K562 (cell line): ENCODE data around the gene SPRY4. TPM values are rescaled to one million over a fixed set of nuclear protein-coding genes. Genes with fewer than 3 reads are reported as not detected.

ENCODE experiments used
- ARID1B ChIP-seq: fragments of 450-650 bp; IDR thresholded peaks from 2 replicates; pipeline ENCODE4 v1.6.1; 2016; ENCODE audit warnings: antibody characterized with exemption, mild to moderate bottlenecking, inconsistent platforms
- CTBP1 ChIP-seq: fragments of 450-650 bp; IDR thresholded peaks from 2 replicates; pipeline ENCODE4 v1.6.1; 2016; ENCODE audit warnings: borderline replicate concordance
- ETV1 ChIP-seq: fragments of 450-650 bp; conservative IDR thresholded peaks from 2 replicates; pipeline ENCODE4 v1.6.1; 2016; ENCODE audit warnings: missing genetic modification characterization, control low read depth, low read depth, missing compliant biosample characterization
- FOXA1 ChIP-seq: fragments of 450-650 bp; IDR thresholded peaks from 2 replicates; pipeline ENCODE4 v1.6.1; 2016; ENCODE audit warnings: mild to moderate bottlenecking, borderline replicate concordance
- FOXM1 ChIP-seq, 2 experiments: fragments of 450-650 bp in 1 of 2; sonication (generic) in 1 of 2; formaldehyde crosslinking in 1 of 2; IDR thresholded peaks; 2 replicates each; pipeline versions ENCODE4 v1.6.1 to v1.9.0; 2017 to 2022; ENCODE audit warnings: low read depth in 2 of 2, mild to moderate bottlenecking in 2 of 2, missing genetic modification reagents in 1 of 2, moderate library complexity in 1 of 2
- HDAC1 ChIP-seq, 2 experiments: fragments of 450-650 bp; IDR thresholded peaks; 2 replicates each; pipeline ENCODE4 v1.6.1; 2016 to 2017; ENCODE audit warnings: inconsistent platforms in 1 of 2, mild to moderate bottlenecking in 1 of 2, moderate library complexity in 1 of 2
- HDAC2 ChIP-seq: fragments of 450-650 bp; IDR thresholded peaks from 2 replicates; pipeline ENCODE4 v1.6.1; 2016; ENCODE audit warnings: mild to moderate bottlenecking
- KDM1A ChIP-seq, 2 experiments: fragments of 450-650 bp; IDR thresholded peaks; 2 replicates each; pipeline ENCODE4 v1.6.1; 2016; ENCODE audit warnings: mild to moderate bottlenecking in 2 of 2
- PHF21A ChIP-seq: fragments of 450-650 bp; IDR thresholded peaks from 2 replicates; pipeline ENCODE4 v1.6.1; 2017; ENCODE audit warnings: low read depth, borderline replicate concordance
- SMAD3 ChIP-seq: fragments of 450-650 bp; formaldehyde crosslinking; conservative IDR thresholded peaks from 2 replicates; pipeline ENCODE4 v1.4.0; 2020; ENCODE audit warnings: mild to moderate bottlenecking
- TAF1 ChIP-seq: IDR thresholded peaks from 2 replicates; pipeline ENCODE4 v1.6.1; 2011; ENCODE audit warnings: mild to moderate bottlenecking, low read length, moderate library complexity; ENCODE audit not compliant: insufficient read depth, control insufficient read depth, severe bottlenecking; ENCODE audit errors: extremely low read depth
- TFAM ChIP-seq: fragments of 250-450 bp; sonication (Bioruptor Pico); conservative IDR thresholded peaks from 2 replicates; pipeline ENCODE4 v1.5.0; 2021; ENCODE audit warnings: mild to moderate bottlenecking, moderate library complexity
- ZNF175 ChIP-seq: fragments of 200-800 bp; sonication (Bioruptor generic); IDR thresholded peaks from 2 replicates; pipeline ENCODE4 v1.6.1; 2016; ENCODE audit warnings: low read depth, mild to moderate bottlenecking, missing genetic modification characterization, missing compliant biosample characterization
- polyA plus RNA-seq, 8 experiments: library from polyadenylated mRNA; depleted of rRNA in 4 of 8; stranded (reverse) in 5 of 8; unstranded in 3 of 8; fragments of >200 nt; fragmentation: Nextera tagmentation in 2 of 8; fragmentation: Illumina TruSeq in 1 of 8; extraction: Ambion mirVana in 2 of 8; extraction: Trizol in 1 of 8; gene quantifications; 2 replicates each; pipeline versions ENCODE4 v1.2.1 to v1.2.3, GENCODE V29; 2011 to 2014; ENCODE audit warnings: inconsistent platforms in 1 of 8, missing spikeins in 1 of 8
- total RNA-seq, 7 experiments: library from RNA; depleted of rRNA in 6 of 7; stranded (reverse); fragments of >200 nt in 6 of 7; fragmentation: Illumina TruSeq in 2 of 7; extraction: Trizol in 2 of 7; gene quantifications; 2 replicates each; pipeline versions ENCODE4 v1.2.1 to v1.2.3, GENCODE V29; 2011 to 2021; ENCODE audit warnings: low replicate concordance in 1 of 7
- TF ChIP-seq, protein P1 (sequence below), 2 experiments: IDR thresholded peaks in 1 of 2; conservative IDR thresholded peaks in 1 of 2; 2 replicates each; pipeline ENCODE4 v1.6.1; 2016; ENCODE audit warnings: low read depth in 2 of 2, mild to moderate bottlenecking in 1 of 2, missing compliant biosample characterization in 1 of 2, missing genetic modification characterization in 1 of 2, moderate library complexity in 1 of 2
- TF ChIP-seq, protein P2 (sequence below), 2 experiments: IDR thresholded peaks; 2 replicates each; pipeline ENCODE4 v1.6.1; 2012; ENCODE audit warnings: improper control_type of control experiment in 2 of 2, low read depth in 2 of 2, low read length in 2 of 2, borderline replicate concordance in 1 of 2
- TF ChIP-seq, protein P3 (sequence below): sonication (generic); formaldehyde crosslinking; IDR thresholded peaks from 2 replicates; pipeline ENCODE4 v1.8.0; 2022; ENCODE audit warnings: mild to moderate bottlenecking, missing genetic modification reagents, borderline replicate concordance

Gene SPRY4
- total and polyA plus RNA-seq, 9 of the 15 experiments (the other 6 are each of a cell fraction or from before 2014, with no cell fraction given), result 2.6 to 24.2 (median 9.5) TPM

DNA sequence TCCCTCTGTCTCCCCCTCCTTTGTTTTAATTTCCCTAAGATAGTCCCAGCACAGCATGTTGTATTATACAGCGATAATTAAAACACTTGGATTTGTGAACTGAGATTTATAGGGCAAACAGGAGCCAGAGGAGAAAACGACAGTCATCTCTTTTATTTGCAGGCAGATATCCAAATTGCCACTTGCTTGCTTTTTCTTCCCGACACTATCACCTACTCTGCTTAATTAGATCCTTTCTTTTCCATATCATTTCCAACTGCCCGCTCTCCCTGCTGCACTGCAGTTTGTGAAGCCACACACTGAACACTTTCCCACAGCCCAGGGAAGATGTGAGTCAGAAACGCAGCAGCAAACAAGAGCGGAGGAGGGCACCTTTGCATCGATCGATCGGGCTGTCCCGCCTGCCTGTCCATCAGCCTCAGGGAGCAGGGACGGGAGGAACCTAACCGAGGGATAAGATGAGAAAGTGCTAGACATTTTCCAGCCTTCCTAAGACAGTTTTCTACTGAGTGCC, 35.8 kb upstream of the SPRY4 start (continued):
- TF ChIP-seq, protein P1, sequence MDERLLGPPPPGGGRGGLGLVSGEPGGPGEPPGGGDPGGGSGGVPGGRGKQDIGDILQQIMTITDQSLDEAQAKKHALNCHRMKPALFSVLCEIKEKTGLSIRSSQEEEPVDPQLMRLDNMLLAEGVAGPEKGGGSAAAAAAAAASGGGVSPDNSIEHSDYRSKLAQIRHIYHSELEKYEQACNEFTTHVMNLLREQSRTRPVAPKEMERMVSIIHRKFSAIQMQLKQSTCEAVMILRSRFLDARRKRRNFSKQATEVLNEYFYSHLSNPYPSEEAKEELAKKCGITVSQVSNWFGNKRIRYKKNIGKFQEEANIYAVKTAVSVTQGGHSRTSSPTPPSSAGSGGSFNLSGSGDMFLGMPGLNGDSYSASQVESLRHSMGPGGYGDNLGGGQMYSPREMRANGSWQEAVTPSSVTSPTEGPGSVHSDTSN (CRISPR knock-in tag; IDR thresholded peaks at IDR 0.05; ENCODE audit: low read depth), result no peak
- TF ChIP-seq, protein P1 (tag; conservative IDR thresholded peaks at IDR 0.05; ENCODE audit: low read depth), result peak; percentile 57
- peak; percentile 34; the same call in 1 of the 2 replicates for TF ChIP-seq ARID1B
- TF ChIP-seq, protein P2, sequence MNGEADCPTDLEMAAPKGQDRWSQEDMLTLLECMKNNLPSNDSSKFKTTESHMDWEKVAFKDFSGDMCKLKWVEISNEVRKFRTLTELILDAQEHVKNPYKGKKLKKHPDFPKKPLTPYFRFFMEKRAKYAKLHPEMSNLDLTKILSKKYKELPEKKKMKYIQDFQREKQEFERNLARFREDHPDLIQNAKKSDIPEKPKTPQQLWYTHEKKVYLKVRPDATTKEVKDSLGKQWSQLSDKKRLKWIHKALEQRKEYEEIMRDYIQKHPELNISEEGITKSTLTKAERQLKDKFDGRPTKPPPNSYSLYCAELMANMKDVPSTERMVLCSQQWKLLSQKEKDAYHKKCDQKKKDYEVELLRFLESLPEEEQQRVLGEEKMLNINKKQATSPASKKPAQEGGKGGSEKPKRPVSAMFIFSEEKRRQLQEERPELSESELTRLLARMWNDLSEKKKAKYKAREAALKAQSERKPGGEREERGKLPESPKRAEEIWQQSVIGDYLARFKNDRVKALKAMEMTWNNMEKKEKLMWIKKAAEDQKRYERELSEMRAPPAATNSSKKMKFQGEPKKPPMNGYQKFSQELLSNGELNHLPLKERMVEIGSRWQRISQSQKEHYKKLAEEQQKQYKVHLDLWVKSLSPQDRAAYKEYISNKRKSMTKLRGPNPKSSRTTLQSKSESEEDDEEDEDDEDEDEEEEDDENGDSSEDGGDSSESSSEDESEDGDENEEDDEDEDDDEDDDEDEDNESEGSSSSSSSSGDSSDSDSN (IDR thresholded peaks at IDR 0.05; ENCODE audit: borderline replicate concordance in 1 of 2, low read depth in 2 of 2, low read length in 2 of 2), result 0 out of 4 replicates have a peak, but pooled peaks of 1 of the 2 experiments have one; percentile 42
- 0 out of 2 replicates have a peak, but pooled peaks have one; percentile 27 for TF ChIP-seq ZNF175 (CRISPR knock-in tag)
- TF ChIP-seq, protein P3, sequence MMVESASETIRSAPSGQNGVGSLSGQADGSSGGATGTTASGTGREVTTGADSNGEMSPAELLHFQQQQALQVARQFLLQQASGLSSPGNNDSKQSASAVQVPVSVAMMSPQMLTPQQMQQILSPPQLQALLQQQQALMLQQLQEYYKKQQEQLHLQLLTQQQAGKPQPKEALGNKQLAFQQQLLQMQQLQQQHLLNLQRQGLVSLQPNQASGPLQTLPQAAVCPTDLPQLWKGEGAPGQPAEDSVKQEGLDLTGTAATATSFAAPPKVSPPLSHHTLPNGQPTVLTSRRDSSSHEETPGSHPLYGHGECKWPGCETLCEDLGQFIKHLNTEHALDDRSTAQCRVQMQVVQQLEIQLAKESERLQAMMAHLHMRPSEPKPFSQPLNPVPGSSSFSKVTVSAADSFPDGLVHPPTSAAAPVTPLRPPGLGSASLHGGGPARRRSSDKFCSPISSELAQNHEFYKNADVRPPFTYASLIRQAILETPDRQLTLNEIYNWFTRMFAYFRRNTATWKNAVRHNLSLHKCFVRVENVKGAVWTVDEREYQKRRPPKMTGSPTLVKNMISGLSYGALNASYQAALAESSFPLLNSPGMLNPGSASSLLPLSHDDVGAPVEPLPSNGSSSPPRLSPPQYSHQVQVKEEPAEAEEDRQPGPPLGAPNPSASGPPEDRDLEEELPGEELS (CRISPR knock-in tag), result no peak
- no peak for TF ChIP-seq FOXA1
- peak; percentile 57 to 70; a peak in 3 of 4 replicates for TF ChIP-seq KDM1A (IDR thresholded peaks at IDR 0.05)
- no peak for TF ChIP-seq SMAD3 (CRISPR knock-in tag)
- TF ChIP-seq HDAC1 (IDR thresholded peaks at IDR 0.05), result peak in 1 of 2 experiments; percentile 19; a peak in 1 of 4 replicates
- TF ChIP-seq FOXM1 (IDR thresholded peaks at IDR 0.05; ENCODE audit: low read depth), result no peak
- TF ChIP-seq FOXM1 (CRISPR knock-in tag; IDR thresholded peaks at IDR 0.05; ENCODE audit: low read depth), result no peak
- no peak for TF ChIP-seq TFAM (CRISPR knock-in tag)
- peak; percentile 13; the same call in 1 of the 2 replicates for TF ChIP-seq ETV1 (tag)
- TF ChIP-seq HDAC2, result peak; percentile 50; the same call in 1 of the 2 replicates
- TF ChIP-seq PHF21A, result 0 out of 2 replicates have a peak, but pooled peaks have one; percentile 23
- peak; percentile 25 for TF ChIP-seq TAF1
- peak; percentile 69 for TF ChIP-seq CTBP1
